C4-2B (cell line): Measurements from ENCODE around the gene CALCOCO2.

Experiments used
- ZFX ChIP-seq: fragments of 450-650 bp; IDR thresholded peaks from 2 replicates; pipeline ENCODE4 v1.6.1; 2017
- TF ChIP-seq, protein P1 (sequence below): fragments of 450-650 bp; conservative IDR thresholded peaks from 2 replicates; pipeline ENCODE4 v1.5.1; 2017; ENCODE audit warnings: mild to moderate bottlenecking

GRCh38 chr17:48799069-48799723 is 31.6 kb upstream of the CALCOCO2 start:
- TF ChIP-seq, protein P1, sequence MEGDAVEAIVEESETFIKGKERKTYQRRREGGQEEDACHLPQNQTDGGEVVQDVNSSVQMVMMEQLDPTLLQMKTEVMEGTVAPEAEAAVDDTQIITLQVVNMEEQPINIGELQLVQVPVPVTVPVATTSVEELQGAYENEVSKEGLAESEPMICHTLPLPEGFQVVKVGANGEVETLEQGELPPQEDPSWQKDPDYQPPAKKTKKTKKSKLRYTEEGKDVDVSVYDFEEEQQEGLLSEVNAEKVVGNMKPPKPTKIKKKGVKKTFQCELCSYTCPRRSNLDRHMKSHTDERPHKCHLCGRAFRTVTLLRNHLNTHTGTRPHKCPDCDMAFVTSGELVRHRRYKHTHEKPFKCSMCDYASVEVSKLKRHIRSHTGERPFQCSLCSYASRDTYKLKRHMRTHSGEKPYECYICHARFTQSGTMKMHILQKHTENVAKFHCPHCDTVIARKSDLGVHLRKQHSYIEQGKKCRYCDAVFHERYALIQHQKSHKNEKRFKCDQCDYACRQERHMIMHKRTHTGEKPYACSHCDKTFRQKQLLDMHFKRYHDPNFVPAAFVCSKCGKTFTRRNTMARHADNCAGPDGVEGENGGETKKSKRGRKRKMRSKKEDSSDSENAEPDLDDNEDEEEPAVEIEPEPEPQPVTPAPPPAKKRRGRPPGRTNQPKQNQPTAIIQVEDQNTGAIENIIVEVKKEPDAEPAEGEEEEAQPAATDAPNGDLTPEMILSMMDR = no peak
- no peak for TF ChIP-seq ZFX
